Effector memory CD8-positive, alpha-beta T cell (primary cell): Measurements from ENCODE around the gene ACCSL.

Source experiments
- ATAC-seq: fragments of 150-1000 bp; cut with Tn5 transposase; replicated peaks from 2 replicates; pipeline ENCODE4 v1.10.0; 2021; ENCODE audit warnings: mild to moderate bottlenecking, moderate library complexity
- DNase-seq, 3 experiments: peaks; one replicate each; pipeline ENCODE4 v3.0.0; 2021
- H3K27ac Mint-ChIP-seq, 2 donors: one replicate each; pipeline ENCODE4 v1.8.0; 2022; ENCODE audit warnings: mild to moderate bottlenecking in 2 of 2, mixed read lengths in 2 of 2, moderate library complexity in 2 of 2
- H3K27me3 Mint-ChIP-seq, 2 donors: one replicate each; pipeline ENCODE4 v1.8.0; 2022; ENCODE audit warnings: mixed read lengths in 2 of 2
- H3K36me3 Mint-ChIP-seq: one replicate; pipeline ENCODE4 v1.8.0; 2022; ENCODE audit warnings: mild to moderate bottlenecking, moderate library complexity, mixed read lengths; ENCODE audit not compliant: insufficient read depth
- H3K4me1 Mint-ChIP-seq, 2 donors: one replicate each; pipeline ENCODE4 v1.8.0; 2022; ENCODE audit warnings: low read depth in 2 of 2, mixed read lengths in 2 of 2
- H3K4me3 Mint-ChIP-seq, 2 donors: one replicate each; pipeline ENCODE4 v1.8.0; 2022; ENCODE audit warnings: mild to moderate bottlenecking in 2 of 2, mixed read lengths in 2 of 2, moderate library complexity in 2 of 2
- H3K9me3 Mint-ChIP-seq, 2 donors: one replicate each; pipeline ENCODE4 v1.8.0; 2022; ENCODE audit warnings: mixed read lengths in 2 of 2

Gene ACCSL

DNA sequence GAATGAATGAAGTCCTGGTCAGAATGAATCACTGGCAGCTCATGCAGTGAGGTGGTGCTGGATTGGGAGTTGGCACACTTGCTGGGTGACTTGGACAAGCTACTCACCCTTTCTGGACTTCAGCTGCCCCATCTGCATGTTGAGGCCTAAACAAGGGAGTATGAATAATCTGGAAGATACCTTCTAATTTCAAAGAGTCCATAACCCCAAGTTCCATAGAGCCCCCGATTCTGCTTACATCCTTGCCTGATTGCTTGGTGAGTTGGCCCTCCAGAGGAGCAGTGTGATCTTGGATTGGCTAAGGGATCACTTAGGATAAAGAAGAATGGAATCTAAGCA is 18.3 kb upstream of the ACCSL start:
- Mint-ChIP-seq H3K27me3 (peaks cover 58 to 88% of the 10 kb centered on the region in 2 donors), H3K36me3 (no peaks in the 10 kb centered on the region), H3K4me1 (no peaks in the 10 kb centered on the region), H3K4me3 (no peak overlapping the region), H3K27ac (no peak overlapping the region), H3K9me3 (peaks cover 4 to 8% of the 10 kb centered on the region in 2 donors)
- DNase-seq (no peak), ATAC-seq (no peak)

DNA sequence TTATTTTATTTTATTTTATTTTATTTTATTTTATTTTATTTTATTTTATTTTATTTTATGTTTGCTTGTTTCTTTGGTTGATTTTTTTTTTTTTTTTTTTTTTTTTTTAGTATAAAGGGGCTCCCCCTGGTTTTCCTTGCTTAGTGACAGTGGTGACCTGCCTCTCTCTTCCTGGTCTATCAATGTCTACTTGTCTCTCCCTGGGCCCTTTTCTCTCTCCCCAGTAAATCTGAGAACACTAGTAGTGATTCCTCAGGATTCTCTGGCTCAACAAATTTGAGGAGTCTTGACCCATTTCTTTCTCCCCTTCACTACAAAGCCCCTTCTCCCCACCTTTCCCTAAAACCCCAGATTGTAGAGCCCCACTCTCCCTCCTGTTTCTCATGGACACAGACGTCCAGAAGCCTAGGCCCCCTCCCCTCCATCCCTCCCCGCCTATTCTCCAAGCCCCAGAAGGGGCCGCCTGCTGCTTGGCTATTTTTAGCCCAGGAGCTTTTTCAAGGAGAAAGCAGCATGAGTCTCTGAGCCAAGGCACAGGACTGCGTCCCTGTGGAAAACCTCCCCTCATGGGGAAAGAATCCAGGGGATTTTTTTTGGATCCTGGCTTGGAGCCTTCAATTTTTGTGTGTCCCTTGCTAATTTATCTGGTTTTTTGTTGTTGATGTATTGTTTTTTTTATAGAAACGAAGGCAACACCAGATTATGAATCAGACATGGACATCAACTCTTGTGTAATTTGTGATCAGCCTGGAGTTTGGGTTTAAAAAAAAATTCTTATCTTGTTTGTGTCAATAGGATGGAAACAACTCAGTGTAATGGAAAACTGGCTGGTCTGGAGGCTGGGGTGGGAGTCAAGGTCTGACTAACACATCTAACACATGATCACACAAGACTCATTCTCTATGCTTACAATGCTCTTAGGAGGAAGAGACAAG is 17.5 kb upstream of the ACCSL start:
- DNase-seq: no peak
- Mint-ChIP-seq H3K27ac (no peak overlapping the region), H3K36me3 (no peaks in the 10 kb centered on the region), H3K4me3 (no peak overlapping the region), H3K4me1 (no peaks in the 10 kb centered on the region), H3K27me3 (peaks cover 58 to 82% of the 10 kb centered on the region in 2 donors), H3K9me3 (peaks cover 4 to 8% of the 10 kb centered on the region in 2 donors)
- no peak for ATAC-seq

- no peak for ATAC-seq
Measured at GRCh38 chr11:44030996-44031395, 16.8 kb upstream of the ACCSL start.

GRCh38 chr11:44031549-44031948 is 16.2 kb upstream of the ACCSL start:
- no peaks in the 10 kb centered on the region for H3K4me1 Mint-ChIP-seq
- no peak for DNase-seq
- H3K4me3 Mint-ChIP-seq: no peak overlapping the region
- no peak for ATAC-seq
- H3K27ac Mint-ChIP-seq: no peak overlapping the region
- peaks cover 52 to 72% of the 10 kb centered on the region in 2 donors for H3K27me3 Mint-ChIP-seq
- H3K9me3 Mint-ChIP-seq: no peaks in the 10 kb centered on the region
- H3K36me3 Mint-ChIP-seq: no peaks in the 10 kb centered on the region

More at GRCh38 chr11:44030996-44031395, 16.8 kb upstream of the ACCSL start:
- H3K4me3 Mint-ChIP-seq: no peak overlapping the region
- H3K9me3 Mint-ChIP-seq: peaks cover 3 to 5% of the 10 kb centered on the region in 2 donors
- DNase-seq: no peak
- H3K4me1 Mint-ChIP-seq: no peaks in the 10 kb centered on the region
- no peaks in the 10 kb centered on the region for H3K36me3 Mint-ChIP-seq
- H3K27me3 Mint-ChIP-seq: peaks cover 56 to 78% of the 10 kb centered on the region in 2 donors
- no peak overlapping the region for H3K27ac Mint-ChIP-seq

GRCh38 chr11:44032299-44033085 is 15.3 kb upstream of the ACCSL start:
- H3K4me1 Mint-ChIP-seq: no peaks in the 10 kb centered on the region
- H3K27me3 Mint-ChIP-seq: peaks cover 45 to 63% of the 10 kb centered on the region in 2 donors
- no peaks in the 10 kb centered on the region for H3K9me3 Mint-ChIP-seq
- H3K27ac Mint-ChIP-seq: no peak overlapping the region
- H3K4me3 Mint-ChIP-seq: no peak overlapping the region
- H3K36me3 Mint-ChIP-seq: no peaks in the 10 kb centered on the region
- ATAC-seq: no peak
- no peak for DNase-seq

- no peaks in the 10 kb centered on the region for H3K4me1 Mint-ChIP-seq
- H3K9me3 Mint-ChIP-seq: no peaks in the 10 kb centered on the region
Measured at GRCh38 chr11:44033411-44033850, 14.3 kb upstream of the ACCSL start.

DNA sequence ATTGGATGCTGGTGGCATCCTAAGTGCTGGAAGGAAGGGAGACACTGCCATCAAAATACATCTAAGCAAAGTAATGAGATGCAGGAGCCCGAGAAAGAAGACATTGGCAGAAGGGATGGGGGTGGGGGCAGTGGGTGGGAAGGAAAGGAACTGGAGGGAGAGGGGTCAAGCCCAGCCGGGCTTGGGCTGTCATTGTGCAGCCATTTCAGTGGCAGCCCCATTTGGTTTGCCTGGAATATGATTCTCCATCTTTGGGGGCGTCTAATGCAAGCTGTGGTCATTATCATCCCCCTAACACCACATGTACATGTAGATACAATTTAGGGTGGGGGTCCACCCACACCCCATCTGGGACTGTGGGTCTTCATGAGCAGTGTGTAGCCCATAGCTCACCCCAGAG is 13.9 kb upstream of the ACCSL start:
- ATAC-seq: no peak
- H3K36me3 Mint-ChIP-seq: no peaks in the 10 kb centered on the region

More at GRCh38 chr11:44033411-44033850, 14.3 kb upstream of the ACCSL start:
- no peak for ATAC-seq
- Mint-ChIP-seq H3K27ac (no peak overlapping the region), H3K36me3 (no peaks in the 10 kb centered on the region), H3K27me3 (peaks cover 48 to 62% of the 10 kb centered on the region in 2 donors), H3K4me3 (no peak overlapping the region)
- DNase-seq: no peak

DNA sequence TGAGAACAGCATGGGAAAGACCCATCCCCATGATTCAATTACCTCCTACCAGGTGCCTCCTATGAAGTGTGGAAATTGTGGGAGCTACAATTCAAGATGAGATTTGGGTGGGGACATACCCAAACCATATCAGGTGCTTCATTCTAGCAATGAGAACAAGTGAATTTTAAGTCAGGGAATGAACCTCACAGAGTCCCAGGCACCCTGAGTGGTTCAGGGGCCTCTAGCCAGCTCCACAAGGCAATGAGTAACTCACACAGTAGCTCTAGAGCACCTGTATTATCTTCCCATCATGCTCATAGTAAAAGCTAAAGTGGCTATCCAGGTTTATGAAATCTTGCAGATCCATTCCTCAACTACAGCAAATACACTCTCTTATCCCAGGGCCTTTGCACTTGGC is 13.1 kb upstream of the ACCSL start:
- no peak overlapping the region for H3K4me3 Mint-ChIP-seq
- H3K27me3 Mint-ChIP-seq: peaks cover 41 to 55% of the 10 kb centered on the region in 2 donors
- ATAC-seq (no peak), DNase-seq (no peak)
- no peaks in the 10 kb centered on the region for H3K36me3 Mint-ChIP-seq
- no peaks in the 10 kb centered on the region for H3K9me3 Mint-ChIP-seq
- H3K4me1 Mint-ChIP-seq: no peaks in the 10 kb centered on the region
- no peak overlapping the region for H3K27ac Mint-ChIP-seq

More for the DNA sequence above, 13.9 kb upstream of the ACCSL start:
- Mint-ChIP-seq H3K9me3 (no peaks in the 10 kb centered on the region), H3K4me1 (no peaks in the 10 kb centered on the region), H3K27me3 (peaks cover 46 to 62% of the 10 kb centered on the region in 2 donors), H3K27ac (no peak overlapping the region), H3K4me3 (no peak overlapping the region)
- DNase-seq: no peak

- Mint-ChIP-seq H3K27me3 (peaks cover 20 to 31% of the 10 kb centered on the region in 2 donors), H3K9me3 (peaks cover 0 to 3% of the 10 kb centered on the region in 2 donors), H3K4me3 (no peak overlapping the region), H3K4me1 (no peaks in the 10 kb centered on the region), H3K27ac (no peak overlapping the region), H3K36me3 (no peaks in the 10 kb centered on the region)
- ATAC-seq (peak; percentile 44), DNase-seq (peak in 2 of 3 experiments; percentile 10 to 22)
Measured at GRCh38 chr11:44036811-44037657, 10.7 kb upstream of the ACCSL start.

GRCh38 chr11:44037658-44037998 is 10.2 kb upstream of the ACCSL start:
- no peak for ATAC-seq
- peaks cover 0 to 3% of the 10 kb centered on the region in 2 donors for H3K9me3 Mint-ChIP-seq
- no peaks in the 10 kb centered on the region for H3K4me1 Mint-ChIP-seq

GRCh38 chr11:44043157-44043556 is 4.6 kb upstream of the ACCSL start:
- no peak overlapping the region for H3K27ac Mint-ChIP-seq
- no peaks in the 10 kb centered on the region for H3K4me1 Mint-ChIP-seq
- ATAC-seq (no peak), DNase-seq (no peak)
- peaks cover 0 to 3% of the 10 kb centered on the region in 2 donors for H3K9me3 Mint-ChIP-seq
- no peaks in the 10 kb centered on the region for H3K36me3 Mint-ChIP-seq
- no peak overlapping the region for H3K4me3 Mint-ChIP-seq
- H3K27me3 Mint-ChIP-seq: peaks cover 11 to 23% of the 10 kb centered on the region in 2 donors

More at GRCh38 chr11:44037658-44037998, 10.2 kb upstream of the ACCSL start:
- no peak overlapping the region for H3K4me3 Mint-ChIP-seq
- H3K36me3 Mint-ChIP-seq: no peaks in the 10 kb centered on the region
- no peak for DNase-seq
- H3K27me3 Mint-ChIP-seq: peaks cover 15 to 25% of the 10 kb centered on the region in 2 donors
- H3K27ac Mint-ChIP-seq: no peak overlapping the region

DNA sequence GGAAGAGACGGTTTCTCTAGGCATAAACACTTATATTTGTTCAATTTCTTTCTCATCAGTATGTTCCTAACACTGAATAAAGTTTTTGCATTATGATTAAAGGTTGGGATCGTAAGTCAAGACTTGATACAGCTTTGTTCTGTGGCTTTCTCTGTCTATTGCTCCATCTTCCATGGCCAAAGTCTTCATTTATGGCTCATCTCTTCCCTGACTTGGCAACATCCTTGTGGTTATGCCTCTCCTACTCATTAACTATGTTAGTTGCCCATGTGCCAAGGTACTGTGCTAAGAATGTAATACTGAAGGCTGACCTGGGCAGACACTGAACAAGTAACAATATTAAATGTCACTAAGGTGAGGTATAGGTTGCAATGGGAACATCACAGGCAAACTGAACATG is 1.6 kb upstream of the ACCSL start:
- DNase-seq: no peak
- H3K4me1 Mint-ChIP-seq: no peaks in the 10 kb centered on the region
- peaks cover 16 to 27% of the 10 kb centered on the region in 2 donors for H3K27me3 Mint-ChIP-seq
- no peaks in the 10 kb centered on the region for H3K36me3 Mint-ChIP-seq
- no peak overlapping the region for H3K27ac Mint-ChIP-seq
- ATAC-seq: no peak
- H3K4me3 Mint-ChIP-seq: no peak overlapping the region
- no peaks in the 10 kb centered on the region for H3K9me3 Mint-ChIP-seq

GRCh38 chr11:44047298-44047697 is 483 bp upstream of the ACCSL start:
- H3K27me3 Mint-ChIP-seq: peaks cover 16 to 36% of the 10 kb centered on the region in 2 donors
- H3K9me3 Mint-ChIP-seq: no peaks in the 10 kb centered on the region
- DNase-seq: no peak
- no peaks in the 10 kb centered on the region for H3K36me3 Mint-ChIP-seq
- H3K4me1 Mint-ChIP-seq: no peaks in the 10 kb centered on the region
- no peak for ATAC-seq
- H3K27ac Mint-ChIP-seq: no peak overlapping the region
- no peak overlapping the region for H3K4me3 Mint-ChIP-seq
